ENCODE results near the gene FMN1.

Gene FMN1

DNA sequence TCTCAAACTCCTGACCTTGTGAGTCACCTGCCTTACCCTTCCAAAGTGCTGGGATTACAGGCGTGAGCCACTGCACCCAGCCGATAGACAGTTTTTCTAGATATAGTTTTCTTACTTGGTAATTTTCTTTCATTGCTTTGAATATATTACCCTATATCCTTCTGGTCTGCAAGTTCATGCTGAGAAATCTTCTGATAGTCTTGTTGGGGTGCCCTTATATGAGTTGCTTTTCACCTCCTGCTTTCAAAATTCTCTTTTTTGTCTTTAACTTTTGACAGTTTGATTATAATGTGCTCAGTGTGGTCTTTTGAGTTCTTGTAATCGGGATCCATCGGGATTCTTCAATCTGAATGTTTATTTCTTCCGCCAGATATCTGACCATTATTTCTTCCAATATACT is 259.4 kb downstream of the FMN1 start:
- DNase-seq (ENCODE audit: low read depth) = no peak
- TF ChIP-seq, protein P1, sequence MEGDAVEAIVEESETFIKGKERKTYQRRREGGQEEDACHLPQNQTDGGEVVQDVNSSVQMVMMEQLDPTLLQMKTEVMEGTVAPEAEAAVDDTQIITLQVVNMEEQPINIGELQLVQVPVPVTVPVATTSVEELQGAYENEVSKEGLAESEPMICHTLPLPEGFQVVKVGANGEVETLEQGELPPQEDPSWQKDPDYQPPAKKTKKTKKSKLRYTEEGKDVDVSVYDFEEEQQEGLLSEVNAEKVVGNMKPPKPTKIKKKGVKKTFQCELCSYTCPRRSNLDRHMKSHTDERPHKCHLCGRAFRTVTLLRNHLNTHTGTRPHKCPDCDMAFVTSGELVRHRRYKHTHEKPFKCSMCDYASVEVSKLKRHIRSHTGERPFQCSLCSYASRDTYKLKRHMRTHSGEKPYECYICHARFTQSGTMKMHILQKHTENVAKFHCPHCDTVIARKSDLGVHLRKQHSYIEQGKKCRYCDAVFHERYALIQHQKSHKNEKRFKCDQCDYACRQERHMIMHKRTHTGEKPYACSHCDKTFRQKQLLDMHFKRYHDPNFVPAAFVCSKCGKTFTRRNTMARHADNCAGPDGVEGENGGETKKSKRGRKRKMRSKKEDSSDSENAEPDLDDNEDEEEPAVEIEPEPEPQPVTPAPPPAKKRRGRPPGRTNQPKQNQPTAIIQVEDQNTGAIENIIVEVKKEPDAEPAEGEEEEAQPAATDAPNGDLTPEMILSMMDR (IDR thresholded peaks at IDR 0.05; ENCODE audit: control insufficient read depth, insufficient read depth, low read depth, low read length, missing control alignments) = no peak
- no peak overlapping the region for H3K4me3 ChIP-seq (ENCODE audit: control insufficient read depth, low read depth, low read length)

DNA sequence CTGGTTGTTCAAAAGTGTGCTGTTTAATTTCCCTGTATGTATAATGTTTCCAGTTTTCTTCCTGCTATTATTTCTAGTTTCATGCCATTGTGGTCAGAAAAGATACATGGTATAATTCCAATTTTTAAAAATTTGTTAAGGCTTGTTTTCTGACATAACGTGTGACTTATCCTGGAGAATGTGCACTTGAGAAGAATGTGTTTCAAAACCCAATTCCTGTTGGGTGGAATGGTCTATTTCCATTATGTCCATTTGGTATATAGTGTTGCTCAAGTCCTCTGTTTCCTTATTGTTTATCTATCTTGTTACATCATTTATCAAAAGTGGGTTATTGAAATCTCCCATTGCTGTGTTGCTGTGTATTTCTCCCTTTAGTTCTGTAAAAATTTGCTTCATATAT is 261.3 kb downstream of the FMN1 start:
- no peak for DNase-seq (ENCODE audit: low read depth)
- no peak overlapping the region for H3K4me3 ChIP-seq (ENCODE audit: control insufficient read depth, low read depth, low read length)
- TF ChIP-seq, protein P1 (IDR thresholded peaks at IDR 0.05; ENCODE audit: control insufficient read depth, insufficient read depth, low read depth, low read length, missing control alignments) = no peak

DNA sequence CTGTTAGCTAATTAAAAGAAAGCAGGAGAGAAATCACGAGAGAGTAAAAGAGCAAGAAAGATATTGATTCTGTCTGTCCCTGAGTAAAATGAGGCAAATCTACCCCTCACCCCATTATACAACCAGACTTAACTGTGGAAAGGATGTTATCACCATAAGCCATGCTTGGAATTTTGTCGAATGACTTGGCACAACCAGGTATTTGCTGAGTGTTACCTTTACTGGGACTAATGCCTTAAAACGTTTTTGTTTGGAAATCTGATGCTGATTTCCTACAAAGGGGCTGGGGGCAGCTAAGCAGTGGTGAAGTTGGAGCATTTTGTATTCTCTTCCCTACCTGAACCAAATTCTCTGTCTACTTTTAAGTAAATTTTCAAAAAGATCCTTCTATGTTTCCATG is 265.6 kb downstream of the FMN1 start:
- DNase-seq (ENCODE audit: low read depth) = no peak
- TF ChIP-seq, protein P1 (IDR thresholded peaks at IDR 0.05; ENCODE audit: control insufficient read depth, insufficient read depth, low read depth, low read length, missing control alignments) = no peak
- no peak overlapping the region for H3K4me3 ChIP-seq (ENCODE audit: control insufficient read depth, low read depth, low read length)

DNA sequence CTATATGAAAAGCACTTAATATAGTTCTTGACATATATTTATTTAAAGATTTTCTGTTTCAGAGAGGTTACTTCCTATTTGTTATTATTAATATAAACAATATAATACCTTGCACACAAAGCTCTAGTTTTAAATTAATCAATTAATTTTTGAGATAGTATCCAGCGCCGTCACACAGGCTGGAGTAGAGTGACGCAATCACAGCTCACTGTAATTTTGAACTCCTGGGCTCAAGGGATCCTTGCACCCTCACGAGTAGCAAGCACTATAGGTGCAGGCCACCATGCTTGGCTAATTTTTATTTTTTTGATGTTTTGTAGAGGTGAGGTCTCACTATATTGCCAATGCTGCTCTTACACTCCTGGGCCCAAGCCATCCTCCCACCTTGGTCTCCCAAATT is 267.4 kb downstream of the FMN1 start:
- H3K4me3 ChIP-seq (ENCODE audit: control insufficient read depth, low read depth, low read length) = no peak overlapping the region
- DNase-seq (ENCODE audit: low read depth) = no peak
- TF ChIP-seq, protein P1 (IDR thresholded peaks at IDR 0.05; ENCODE audit: control insufficient read depth, insufficient read depth, low read depth, low read length, missing control alignments) = no peak

DNA sequence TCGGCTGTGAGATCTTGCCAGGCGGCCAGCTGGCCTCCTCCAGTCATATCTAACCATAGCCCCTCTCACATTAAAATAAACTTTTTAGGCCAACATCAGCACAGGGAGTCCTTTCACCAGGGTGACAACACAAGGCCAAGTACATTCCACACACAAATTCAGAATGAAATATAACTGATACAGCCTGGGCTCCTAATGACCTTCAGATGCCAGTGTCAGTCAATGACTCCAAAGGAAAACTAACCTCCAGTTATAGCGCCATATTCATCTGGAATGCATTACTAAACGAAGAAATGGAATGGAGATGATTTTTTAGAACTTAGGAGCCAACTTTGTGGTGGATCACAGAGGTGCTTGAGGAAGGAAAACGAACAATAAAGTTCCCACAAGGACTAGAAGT is 271.3 kb downstream of the FMN1 start:
- TF ChIP-seq, protein P1 (IDR thresholded peaks at IDR 0.05; ENCODE audit: control insufficient read depth, insufficient read depth, low read depth, low read length, missing control alignments) = no peak
- H3K4me3 ChIP-seq (ENCODE audit: control insufficient read depth, low read depth, low read length) = no peak overlapping the region
- DNase-seq (ENCODE audit: low read depth) = no peak

DNA sequence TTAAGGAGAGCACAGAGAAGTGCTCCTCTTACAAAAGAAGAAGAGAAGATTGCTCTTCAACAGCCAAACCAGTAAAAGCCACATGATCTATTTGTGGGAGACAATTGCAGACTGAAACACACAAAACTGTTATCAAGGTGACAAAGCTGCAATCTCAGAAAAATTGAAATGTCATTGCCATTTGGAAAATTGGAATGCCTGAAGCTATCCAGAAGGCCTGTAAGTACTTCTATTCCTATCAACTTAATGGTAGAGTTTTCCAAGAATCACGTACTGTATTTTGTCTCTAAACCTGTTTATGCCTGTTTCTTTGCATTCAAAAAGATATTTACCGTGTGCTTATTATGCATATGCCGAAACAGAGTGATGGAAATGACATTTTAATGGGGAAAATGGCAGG is 272.0 kb downstream of the FMN1 start:
- TF ChIP-seq, protein P1 (IDR thresholded peaks at IDR 0.05; ENCODE audit: control insufficient read depth, insufficient read depth, low read depth, low read length, missing control alignments) = no peak
- no peak for DNase-seq (ENCODE audit: low read depth)
- H3K4me3 ChIP-seq (ENCODE audit: control insufficient read depth, low read depth, low read length) = no peak overlapping the region

All from AG09309 (cell line).